Transverse colon (tissue), 4 donors: Measurements from ENCODE around the gene MTF1. TPM values are rescaled to one million over a fixed set of nuclear protein-coding genes. Genes with fewer than 3 reads are reported as not detected.

Experiments
- DNase-seq: peaks from one replicate; pipeline ENCODE4 v3.0.0-alpha.2; 2019
- H3K27ac ChIP-seq, 4 donors: fragments of 200-600 bp; sonication (generic); 2 replicates each; pipeline ENCODE4 v1.5.1; 2016 to 2018; ENCODE audit warnings: inconsistent platforms in 4 of 4
- H3K27me3 ChIP-seq: fragments of 200-600 bp; sonication (generic); 2 replicates; pipeline ENCODE4 v1.5.1; 2017; ENCODE audit warnings: inconsistent platforms
- H3K36me3 ChIP-seq, 4 donors: fragments of 200-600 bp; sonication (generic); 2 replicates each; pipeline ENCODE4 v1.5.1; 2017 to 2019; ENCODE audit warnings: inconsistent platforms in 4 of 4
- H3K4me1 ChIP-seq, 4 donors: fragments of 200-600 bp; sonication (generic); 2 replicates each; pipeline ENCODE4 v1.5.1; 2017 to 2020; ENCODE audit warnings: inconsistent platforms in 4 of 4
- H3K4me3 ChIP-seq, 4 donors: fragments of 200-600 bp; sonication (generic); 1 replicate in 1 of 4; 2 replicates in 3 of 4; pipeline versions ENCODE4 v1.5.1 to v1.6.1; 2017 to 2019; ENCODE audit warnings: inconsistent platforms in 4 of 4
- H3K9me3 ChIP-seq, 2 donors: fragments of 200-600 bp; sonication (generic); 2 replicates each; pipeline ENCODE4 v1.5.1; 2017 to 2019; ENCODE audit warnings: inconsistent platforms in 2 of 2
- EP300 ChIP-seq: sonication (generic); formaldehyde crosslinking; IDR thresholded peaks from one replicate; pipeline ENCODE4 v1.6.1; 2017; ENCODE audit warnings: antibody characterized with exemption, low read depth
- POLR2A ChIP-seq: fragments of 450-650 bp; IDR thresholded peaks from one replicate; pipeline ENCODE4 v1.6.1; 2016; ENCODE audit warnings: antibody characterized with exemption, mild to moderate bottlenecking, moderate library complexity
- POLR2AphosphoS5 ChIP-seq, 3 donors: sonication (generic); formaldehyde crosslinking; IDR thresholded peaks; one replicate each; pipeline ENCODE4 v1.6.1; 2016; ENCODE audit warnings: antibody characterized with exemption in 3 of 3
- WGBS, 2 donors: methylation state at CpG; one replicate each; pipeline ENCODE4 v1.1.5; 2018; ENCODE audit warnings: low coverage in 1 of 2; 5-methylcytosine and 5-hydroxymethylcytosine counted together
- in situ Hi-C, 4 donors: fragments of 200-750 bp; cut with MboI; loops; one replicate each; pipeline versions ENCODE4 v1.15.0 to v1.15.1; 2017; ENCODE audit warnings: low sequenced_read_pairs in 3 of 4, low pct_ligation_motif_present in 1 of 4, low pct_unique_long_range_greater_than_20kb in 1 of 4
- intact Hi-C: fragments of 100-400 bp; cut with DNase I; formaldehyde crosslinking; loops from one replicate; pipeline ENCODE4 v1.15.1; 2023; ENCODE audit warnings: low total_unique reads
- small RNA-seq, 4 donors: library from RNA; depleted of rRNA; stranded (forward); fragments of <200 nt; gene quantifications; one replicate each; pipeline ENCODE3, GENCODE V24; 2016
- total RNA-seq, 4 donors: library from RNA; depleted of rRNA; stranded (reverse); fragments of >200 nt; gene quantifications; one replicate each; pipeline ENCODE4 v1.1.0, GENCODE V29; 2016
- TF ChIP-seq, protein P1 (sequence below), 5 experiments: fragments of 200-600 bp in 3 of 5; fragments of 450-650 bp in 2 of 5; sonication (generic) in 3 of 5; IDR thresholded peaks; 1 replicate in 2 of 5; 2 replicates in 3 of 5; pipeline ENCODE4 v1.5.1; 2016 to 2017; ENCODE audit warnings: antibody characterized with exemption in 5 of 5, inconsistent platforms in 3 of 5, mild to moderate bottlenecking in 2 of 5, moderate library complexity in 1 of 5

MTF1 gene
- total RNA-seq, 4 donors from 2014 or later, result 2.2 to 20.2 (median 9.3) TPM

DNA sequence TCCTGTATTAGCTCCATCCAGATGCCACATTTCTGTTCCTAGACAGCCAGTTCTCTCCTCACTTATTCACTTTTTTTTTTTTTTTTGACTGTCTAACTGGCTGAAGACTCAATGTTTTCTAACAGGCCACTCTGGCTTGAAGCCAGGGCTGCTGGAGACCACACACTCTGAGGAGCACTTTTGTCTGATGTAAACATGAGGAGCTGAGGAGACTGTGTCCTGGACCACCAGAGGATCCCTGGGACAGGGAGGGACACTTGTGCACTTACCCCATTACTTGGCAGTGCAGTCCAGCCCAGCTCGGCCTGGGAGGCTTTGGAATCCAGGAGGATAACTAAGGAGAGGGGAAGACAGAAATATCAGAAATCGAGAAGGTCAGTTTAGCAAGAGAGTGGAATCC, 96.9 kb downstream of the MTF1 start:
- H3K9me3 ChIP-seq, result no peaks in the 10 kb centered on the region
- H3K27ac ChIP-seq, result no peak overlapping the region
- peaks cover 97% of the 10 kb centered on the region for H3K27me3 ChIP-seq
- intact Hi-C loops (no loop called here), in situ Hi-C loops (no loop called here)
- no peak for DNase-seq
- TF ChIP-seq EP300, result no peak
- TF ChIP-seq, protein P1, sequence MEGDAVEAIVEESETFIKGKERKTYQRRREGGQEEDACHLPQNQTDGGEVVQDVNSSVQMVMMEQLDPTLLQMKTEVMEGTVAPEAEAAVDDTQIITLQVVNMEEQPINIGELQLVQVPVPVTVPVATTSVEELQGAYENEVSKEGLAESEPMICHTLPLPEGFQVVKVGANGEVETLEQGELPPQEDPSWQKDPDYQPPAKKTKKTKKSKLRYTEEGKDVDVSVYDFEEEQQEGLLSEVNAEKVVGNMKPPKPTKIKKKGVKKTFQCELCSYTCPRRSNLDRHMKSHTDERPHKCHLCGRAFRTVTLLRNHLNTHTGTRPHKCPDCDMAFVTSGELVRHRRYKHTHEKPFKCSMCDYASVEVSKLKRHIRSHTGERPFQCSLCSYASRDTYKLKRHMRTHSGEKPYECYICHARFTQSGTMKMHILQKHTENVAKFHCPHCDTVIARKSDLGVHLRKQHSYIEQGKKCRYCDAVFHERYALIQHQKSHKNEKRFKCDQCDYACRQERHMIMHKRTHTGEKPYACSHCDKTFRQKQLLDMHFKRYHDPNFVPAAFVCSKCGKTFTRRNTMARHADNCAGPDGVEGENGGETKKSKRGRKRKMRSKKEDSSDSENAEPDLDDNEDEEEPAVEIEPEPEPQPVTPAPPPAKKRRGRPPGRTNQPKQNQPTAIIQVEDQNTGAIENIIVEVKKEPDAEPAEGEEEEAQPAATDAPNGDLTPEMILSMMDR (IDR thresholded peaks at IDR 0.05), result no peak
- no peak for TF ChIP-seq POLR2A
- no peak for TF ChIP-seq POLR2AphosphoS5 (IDR thresholded peaks at IDR 0.05)
- no peaks in the 10 kb centered on the region for H3K36me3 ChIP-seq
- H3K4me1 ChIP-seq, result peaks cover 0 to 5% (median 0%) of the 10 kb centered on the region in 4 donors
- H3K4me3 ChIP-seq, result no peak overlapping the region
- WGBS, 2 donors, result 52 to 83% methylated on average over 1 to 2 of the region's 2 CpGs

DNA sequence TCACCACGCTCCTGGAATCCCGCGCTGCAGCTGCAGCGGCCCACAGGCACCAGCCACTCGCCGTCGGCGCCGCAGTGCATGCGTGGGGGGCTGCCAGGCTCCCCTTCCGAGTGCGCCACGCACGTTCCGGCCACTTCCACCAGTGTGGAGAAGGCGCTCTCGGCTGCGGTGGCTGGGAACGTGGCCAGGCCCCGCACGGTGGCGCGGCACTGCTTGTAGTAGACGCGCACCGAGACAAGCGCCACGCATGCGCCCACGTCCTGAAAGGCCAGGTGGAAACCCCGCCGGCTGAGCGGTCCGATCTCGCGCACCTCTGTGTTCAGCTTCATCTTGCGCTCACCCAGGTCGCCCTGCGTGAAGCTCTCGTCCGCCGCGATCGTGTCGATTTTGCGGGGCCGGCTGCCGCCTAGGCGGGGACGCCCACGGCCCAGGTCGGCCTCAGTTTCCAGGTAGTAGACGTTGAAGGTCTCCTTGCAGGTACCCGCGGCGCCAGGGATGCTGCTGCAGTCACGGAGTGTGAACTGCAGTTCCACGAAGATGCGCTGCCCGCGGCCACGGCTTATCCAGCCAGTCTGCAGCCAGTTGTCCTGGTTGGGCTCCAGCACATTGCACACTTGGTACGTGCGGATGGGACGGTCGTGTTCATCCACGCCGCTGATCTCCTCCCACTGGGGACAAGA, 97.8 kb downstream of the MTF1 start:
- Histone ChIP-seq H3K9me3 (no peaks in the 10 kb centered on the region), H3K27ac (no peak overlapping the region), H3K4me1 (peaks cover 0 to 5% (median 0%) of the 10 kb centered on the region in 4 donors), H3K36me3 (no peaks in the 10 kb centered on the region), H3K4me3 (no peak overlapping the region), H3K27me3 (peaks cover 97% of the 10 kb centered on the region)
- in situ Hi-C loops (no loop called here), intact Hi-C loops (no loop called here)
- no peak for DNase-seq
- TF ChIP-seq EP300 (no peak), POLR2AphosphoS5 (IDR thresholded peaks at IDR 0.05) (no peak), POLR2A (no peak)
- TF ChIP-seq, protein P1 (IDR thresholded peaks at IDR 0.05), result no peak
- whole genome bisulfite sequencing, 2 donors, result 80 to 81% methylated on average over 3 to 51 of the region's 68 CpGs

Small RNAs within 50 kb of the gene (small RNA-seq; reads per million reads assigned to genes)
- gene RF00092 (0 reads per million in 4 donors), gene RNU6-584P (0 reads per million in 4 donors)

Other genes with a start within 250 kb of the MTF1 start
- gene RSPO1, start 224.7 kb downstream of the MTF1 start, total RNA-seq, result 10 to 100 TPM in 1 of 4 donors, 1 to 10 TPM in 1, under 1 TPM in 2; 0.40 to 11.6 (median 1.2) TPM
- 1 to 10 TPM in 3 of 4 donors, not detected in 1; 2.0 to 5.7 (median 2.1) TPM for gene CDCA8, start 167.1 kb downstream of the MTF1 start, total RNA-seq
- 10 to 100 TPM; 54.5 to 94.3 (median 77.6) TPM for gene EPHA10, start 94.5 kb downstream of the MTF1 start, total RNA-seq
- 1 to 10 TPM; 1.1 to 9.6 (median 5.7) TPM for gene MANEAL, start 65.7 kb downstream of the MTF1 start, total RNA-seq
- 10 to 100 TPM; 48.9 to 71.6 (median 55.2) TPM for gene C1orf122, start 51.8 kb downstream of the MTF1 start, total RNA-seq
- 10 to 100 TPM in 3 of 4 donors, 1 to 10 TPM in 1; 3.4 to 17.2 (median 11.6) TPM for gene YRDC, start 51.4 kb downstream of the MTF1 start, total RNA-seq
- 10 to 100 TPM; 32.6 to 43.6 (median 39.1) TPM for gene INPP5B, start 87.5 kb upstream of the MTF1 start, total RNA-seq
- 10 to 100 TPM; 17.7 to 55.0 (median 39.5) TPM for gene SF3A3, start 130.4 kb upstream of the MTF1 start, total RNA-seq
- 10 to 100 TPM in 3 of 4 donors, 1 to 10 TPM in 1; 3.0 to 19.1 (median 12.2) TPM for gene FHL3, start 145.9 kb upstream of the MTF1 start, total RNA-seq
- gene UTP11, start 153.1 kb upstream of the MTF1 start, total RNA-seq, result 10 to 100 TPM in 2 of 4 donors, 1 to 10 TPM in 2; 3.2 to 22.2 (median 15.3) TPM
- not detected for gene POU3F1, start 187.2 kb upstream of the MTF1 start, total RNA-seq